GM12801 (cell line): ENCODE data around the gene DHX36.

Experiments used
- CTCF ChIP-seq: IDR thresholded peaks from one replicate; pipeline ENCODE4 v1.5.1; 2011; ENCODE audit warnings: control low read depth; ENCODE audit not compliant: insufficient read length; ENCODE audit errors: extremely low read depth

Gene DHX36

GRCh38 chr3:154280161-154280560 is 44.1 kb downstream of the DHX36 start:
- TF ChIP-seq CTCF = no peak

GRCh38 chr3:154275965-154276364 is 48.3 kb downstream of the DHX36 start:
- no peak for TF ChIP-seq CTCF

GRCh38 chr3:154275292-154275691 is 49.0 kb downstream of the DHX36 start:
- no peak for TF ChIP-seq CTCF

- TF ChIP-seq CTCF = no peak
These were observed 49.9 kb downstream of the DHX36 start for GRCh38 chr3:154274348-154274747.

GRCh38 chr3:154273381-154273780 is 50.9 kb downstream of the DHX36 start:
- TF ChIP-seq CTCF = no peak

GRCh38 chr3:154254527-154254926 is 69.8 kb downstream of the DHX36 start:
- TF ChIP-seq CTCF = no peak

GRCh38 chr3:154252759-154253638 is 71.3 kb downstream of the DHX36 start:
- TF ChIP-seq CTCF = no peak
